DND-41 (cell line): Measurements from ENCODE around the gene SLC4A11.

Experiments
- EZH2 ChIP-seq: IDR thresholded peaks from 3 replicates; pipeline ENCODE4 v1.6.1; 2012; ENCODE audit warnings: borderline replicate concordance, low read depth, mild to moderate bottlenecking, moderate library complexity, low read length, inconsistent platforms; ENCODE audit not compliant: severe bottlenecking
- TF ChIP-seq, protein P1 (sequence below): IDR thresholded peaks from 2 replicates; pipeline ENCODE4 v1.5.1; 2012; ENCODE audit warnings: borderline replicate concordance, low read length, moderate library complexity, mild to moderate bottlenecking; ENCODE audit not compliant: poor library complexity, severe bottlenecking; ENCODE audit errors: extremely low read depth

DNA sequence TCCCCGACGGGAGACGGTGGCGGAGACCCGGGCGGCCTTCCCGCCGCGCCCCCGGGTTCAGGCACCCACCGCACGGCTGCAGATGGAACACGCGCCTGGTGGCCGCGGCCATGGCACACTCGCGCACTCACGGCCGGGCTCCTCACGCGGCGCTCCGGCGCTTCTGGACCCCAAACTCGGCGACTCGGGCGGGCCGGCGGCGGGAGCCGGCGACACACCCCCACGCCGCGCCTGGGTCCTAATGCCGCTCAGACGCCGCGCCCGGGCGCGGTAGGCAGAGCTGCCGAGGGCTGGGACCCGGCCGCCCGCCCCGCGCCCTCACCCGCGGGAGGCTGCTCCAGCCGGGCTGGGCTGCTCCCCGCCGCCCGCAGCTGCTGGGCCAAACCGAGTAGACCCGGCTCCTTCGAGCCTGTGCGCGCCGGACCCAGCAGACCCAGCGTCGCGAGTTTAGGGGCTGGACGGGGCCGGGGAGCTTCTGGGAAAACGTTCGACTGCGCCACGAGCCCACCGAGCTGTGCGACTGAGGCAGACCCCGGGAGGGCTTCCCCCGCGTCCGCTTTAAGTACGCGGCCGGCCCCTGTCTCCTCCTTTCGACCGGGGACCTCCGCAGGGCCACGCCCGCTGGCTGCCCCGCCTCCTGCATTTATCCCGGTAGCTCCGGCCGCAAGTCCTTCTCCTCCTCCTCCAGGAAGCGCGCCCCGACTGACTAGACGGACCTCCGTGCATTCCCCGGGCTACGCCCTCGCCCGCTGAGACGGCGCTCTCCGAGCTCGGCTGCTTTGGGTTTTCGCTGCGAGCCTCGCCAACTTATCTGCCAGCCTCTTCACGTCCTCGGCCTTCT is at the start of gene SLC4A11:
- no peak for TF ChIP-seq EZH2
- TF ChIP-seq, protein P1, sequence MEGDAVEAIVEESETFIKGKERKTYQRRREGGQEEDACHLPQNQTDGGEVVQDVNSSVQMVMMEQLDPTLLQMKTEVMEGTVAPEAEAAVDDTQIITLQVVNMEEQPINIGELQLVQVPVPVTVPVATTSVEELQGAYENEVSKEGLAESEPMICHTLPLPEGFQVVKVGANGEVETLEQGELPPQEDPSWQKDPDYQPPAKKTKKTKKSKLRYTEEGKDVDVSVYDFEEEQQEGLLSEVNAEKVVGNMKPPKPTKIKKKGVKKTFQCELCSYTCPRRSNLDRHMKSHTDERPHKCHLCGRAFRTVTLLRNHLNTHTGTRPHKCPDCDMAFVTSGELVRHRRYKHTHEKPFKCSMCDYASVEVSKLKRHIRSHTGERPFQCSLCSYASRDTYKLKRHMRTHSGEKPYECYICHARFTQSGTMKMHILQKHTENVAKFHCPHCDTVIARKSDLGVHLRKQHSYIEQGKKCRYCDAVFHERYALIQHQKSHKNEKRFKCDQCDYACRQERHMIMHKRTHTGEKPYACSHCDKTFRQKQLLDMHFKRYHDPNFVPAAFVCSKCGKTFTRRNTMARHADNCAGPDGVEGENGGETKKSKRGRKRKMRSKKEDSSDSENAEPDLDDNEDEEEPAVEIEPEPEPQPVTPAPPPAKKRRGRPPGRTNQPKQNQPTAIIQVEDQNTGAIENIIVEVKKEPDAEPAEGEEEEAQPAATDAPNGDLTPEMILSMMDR, result no peak
